Measurements from ENCODE around the gene SLC37A2.

Gene SLC37A2

DNA sequence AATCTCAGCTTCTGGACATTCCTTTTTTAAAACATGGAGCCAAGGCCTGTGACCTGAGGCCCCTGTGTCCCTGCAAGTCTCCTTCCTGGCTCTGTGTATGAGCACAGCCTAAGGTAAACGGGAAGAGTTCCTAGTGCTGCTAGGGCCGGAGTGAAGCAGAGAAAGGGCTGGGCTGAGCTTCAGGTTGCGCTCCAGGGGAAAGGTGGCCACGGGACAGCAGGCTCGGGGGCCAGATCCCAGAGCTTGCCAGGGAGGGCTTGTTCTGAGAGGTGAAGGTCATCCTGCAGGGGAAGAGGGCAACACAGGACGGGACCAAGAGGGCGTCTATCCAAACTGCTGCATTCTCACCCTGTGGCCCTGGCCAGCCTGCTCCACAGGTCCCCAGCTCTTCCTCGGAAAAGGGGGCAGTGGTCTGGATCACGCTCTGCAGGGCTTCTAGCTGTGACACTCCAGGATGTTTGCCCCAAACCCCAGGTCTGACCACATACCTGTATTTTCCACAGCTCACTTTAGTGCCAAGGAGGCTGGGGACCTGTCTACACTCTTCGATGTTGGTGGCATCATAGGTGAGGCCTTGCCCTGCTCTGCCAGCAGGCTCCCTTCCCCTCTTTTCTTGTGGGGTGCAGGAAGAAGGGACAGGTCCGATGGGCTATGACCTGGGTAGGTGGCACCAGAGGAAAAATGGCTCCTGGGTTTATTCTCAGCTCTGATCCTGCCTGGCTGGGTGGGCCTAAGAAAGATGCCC lies 20.4 kb downstream of the SLC37A2 start:
- Histone ChIP-seq H3K4me3 (ENCODE audit: insufficient read depth in 1 of 2, low read depth in 1 of 2, low read length in 2 of 2) (no peak overlapping the region), H3K4ac (ENCODE audit: low read depth in 1 of 2, low read length in 2 of 2) (peak overlapping the region; percentile 10 to 69), H3K23ac (ENCODE audit: low read length in 2 of 2) (no peak overlapping the region), H2BK5ac (ENCODE audit: low read depth, low read length, poor library complexity, severe bottlenecking) (no peak overlapping the region), H3K4me2 (ENCODE audit: low read length, poor library complexity, severe bottlenecking) (no peak overlapping the region), H3K18ac (ENCODE audit: low read depth in 1 of 2, low read length in 2 of 2) (peak overlapping the region; percentile 87 to 93), H3K36me3 (ENCODE audit: control insufficient read depth in 1 of 2, insufficient read depth in 2 of 2, low read depth in 1 of 2, low read length in 2 of 2) (no peaks in the 10 kb centered on the region), H3K27ac (ENCODE audit: low read length, poor library complexity, severe bottlenecking) (peak overlapping the region; percentile 1), H2BK12ac (ENCODE audit: low read length in 2 of 2) (peak overlapping the region; percentile 47 to 81), H4K91ac (ENCODE audit: low read length) (peak overlapping the region; percentile 83), H2BK120ac (ENCODE audit: low read depth, low read length) (peak overlapping the region; percentile 51), H2BK15ac (ENCODE audit: low read depth, poor library complexity, severe bottlenecking) (no peak overlapping the region), H3K9me3 (ENCODE audit: control insufficient read depth, low read length) (no peaks in the 10 kb centered on the region), H3K27me3 (ENCODE audit: control insufficient read depth in 1 of 2, insufficient read depth in 1 of 2, low read length in 2 of 2) (no peaks in the 10 kb centered on the region), H3K79me1 (replicated peaks; ENCODE audit: low read length, poor library complexity, severe bottlenecking) (no peaks in the 10 kb centered on the region), H2AFZ (ENCODE audit: low read depth, low read length) (peak overlapping the region; percentile 34), H3K14ac (ENCODE audit: low read length in 2 of 2) (peak overlapping the region in 1 of 2 experiments; percentile 70), H2AK5ac (ENCODE audit: low read length, severe bottlenecking) (no peak overlapping the region), H4K8ac (ENCODE audit: low read length) (peak overlapping the region; percentile 88), H3K9ac (ENCODE audit: low read length) (no peak overlapping the region), H3K4me1 (ENCODE audit: control insufficient read depth, insufficient read depth, low read depth, low read length) (peaks cover 22% of the 10 kb centered on the region)
- 78% methylated on average over 11 of the region's 11 CpGs for WGBS
- no peak for DNase-seq

DNA sequence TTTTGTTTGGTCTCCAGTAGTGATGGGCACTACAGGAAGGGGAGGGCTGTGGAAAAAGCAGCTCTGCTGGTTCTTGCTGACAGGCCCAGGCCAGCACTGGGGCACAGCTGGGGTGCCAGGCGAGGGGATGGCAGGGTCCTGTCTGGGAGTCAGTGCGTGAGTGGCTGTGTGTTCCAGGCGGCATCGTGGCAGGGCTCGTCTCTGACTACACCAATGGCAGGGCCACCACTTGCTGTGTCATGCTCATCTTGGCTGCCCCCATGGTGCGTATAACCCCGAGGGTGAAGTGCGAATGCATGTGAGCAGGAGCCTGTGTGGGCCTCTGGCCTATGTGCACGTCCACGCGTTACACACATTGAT lies 20.9 kb downstream of the SLC37A2 start:
- peaks cover 19% of the 10 kb centered on the region for H3K4me1 ChIP-seq (ENCODE audit: control insufficient read depth, insufficient read depth, low read depth, low read length)
- H2BK5ac ChIP-seq (ENCODE audit: low read depth, low read length, poor library complexity, severe bottlenecking) = no peak overlapping the region
- no peak overlapping the region for H3K27ac ChIP-seq (ENCODE audit: low read length, poor library complexity, severe bottlenecking)
- H3K79me1 ChIP-seq (replicated peaks; ENCODE audit: low read length, poor library complexity, severe bottlenecking) = no peaks in the 10 kb centered on the region
- H3K4ac ChIP-seq (ENCODE audit: low read depth in 1 of 2, low read length in 2 of 2) = peak overlapping the region; percentile 40 to 56
- no peaks in the 10 kb centered on the region for H3K9me3 ChIP-seq (ENCODE audit: control insufficient read depth, low read length)
- peak overlapping the region; percentile 14 to 74 for H3K18ac ChIP-seq (ENCODE audit: low read depth in 1 of 2, low read length in 2 of 2)
- H2AFZ ChIP-seq (ENCODE audit: low read depth, low read length) = no peak overlapping the region
- H4K8ac ChIP-seq (ENCODE audit: low read length) = no peak overlapping the region
- H3K4me2 ChIP-seq (ENCODE audit: low read length, poor library complexity, severe bottlenecking) = no peak overlapping the region
- no peak overlapping the region for H3K23ac ChIP-seq (ENCODE audit: low read length in 2 of 2)
- H3K27me3 ChIP-seq (ENCODE audit: control insufficient read depth in 1 of 2, insufficient read depth in 1 of 2, low read length in 2 of 2) = no peaks in the 10 kb centered on the region
- no peaks in the 10 kb centered on the region for H3K36me3 ChIP-seq (ENCODE audit: control insufficient read depth in 1 of 2, insufficient read depth in 2 of 2, low read depth in 1 of 2, low read length in 2 of 2)
- H2AK5ac ChIP-seq (ENCODE audit: low read length, severe bottlenecking) = no peak overlapping the region
- H3K14ac ChIP-seq (ENCODE audit: low read length in 2 of 2) = peak overlapping the region in 1 of 2 experiments; percentile 12
- H4K91ac ChIP-seq (ENCODE audit: low read length) = no peak overlapping the region
- H3K4me3 ChIP-seq (ENCODE audit: insufficient read depth in 1 of 2, low read depth in 1 of 2, low read length in 2 of 2) = no peak overlapping the region
- DNase-seq = no peak
- H2BK120ac ChIP-seq (ENCODE audit: low read depth, low read length) = no peak overlapping the region
- peak overlapping the region; percentile 85 for H2BK15ac ChIP-seq (ENCODE audit: low read depth, poor library complexity, severe bottlenecking)
- H2BK12ac ChIP-seq (ENCODE audit: low read length in 2 of 2) = peak overlapping the region in 1 of 2 experiments; percentile 81
- no peak overlapping the region for H3K9ac ChIP-seq (ENCODE audit: low read length)
- 98% methylated on average over 11 of the region's 11 CpGs for WGBS

DNA sequence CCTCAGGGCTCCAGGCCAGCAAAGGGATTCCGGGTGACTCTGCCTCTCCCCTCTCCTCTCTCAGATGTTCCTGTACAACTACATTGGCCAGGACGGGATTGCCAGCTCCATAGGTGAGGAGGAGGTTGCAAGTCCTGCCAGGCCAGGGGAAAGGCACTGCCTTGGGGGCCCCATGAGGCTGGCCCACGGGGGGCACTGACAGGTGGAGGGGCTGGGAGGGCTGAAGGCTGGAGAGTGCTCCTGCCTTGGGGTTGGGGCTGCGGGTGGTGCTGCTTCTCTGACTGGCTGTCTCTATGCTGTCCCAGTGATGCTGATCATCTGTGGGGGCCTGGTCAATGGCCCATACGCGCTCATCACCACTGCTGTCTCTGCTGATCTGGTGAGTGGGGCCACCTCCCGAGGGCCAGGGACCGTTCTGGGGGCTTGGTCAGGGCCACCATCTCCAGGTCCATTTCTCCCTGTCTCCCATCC lies 21.7 kb downstream of the SLC37A2 start:
- peak overlapping the region in 1 of 2 experiments; percentile 18 for H3K18ac ChIP-seq (ENCODE audit: low read depth in 1 of 2, low read length in 2 of 2)
- no peak overlapping the region for H3K27ac ChIP-seq (ENCODE audit: low read length, poor library complexity, severe bottlenecking)
- no peak overlapping the region for H2BK5ac ChIP-seq (ENCODE audit: low read depth, low read length, poor library complexity, severe bottlenecking)
- H3K4me1 ChIP-seq (ENCODE audit: control insufficient read depth, insufficient read depth, low read depth, low read length) = peaks cover 12% of the 10 kb centered on the region
- no peak overlapping the region for H2AK5ac ChIP-seq (ENCODE audit: low read length, severe bottlenecking)
- H3K36me3 ChIP-seq (ENCODE audit: control insufficient read depth in 1 of 2, insufficient read depth in 2 of 2, low read depth in 1 of 2, low read length in 2 of 2) = no peaks in the 10 kb centered on the region
- no peak overlapping the region for H4K91ac ChIP-seq (ENCODE audit: low read length)
- H3K9me3 ChIP-seq (ENCODE audit: control insufficient read depth, low read length) = no peaks in the 10 kb centered on the region
- H3K14ac ChIP-seq (ENCODE audit: low read length in 2 of 2) = no peak overlapping the region
- H3K4me2 ChIP-seq (ENCODE audit: low read length, poor library complexity, severe bottlenecking) = no peak overlapping the region
- no peak overlapping the region for H3K23ac ChIP-seq (ENCODE audit: low read length in 2 of 2)
- peak overlapping the region in 1 of 2 experiments; percentile 50 for H2BK12ac ChIP-seq (ENCODE audit: low read length in 2 of 2)
- H2AFZ ChIP-seq (ENCODE audit: low read depth, low read length) = no peak overlapping the region
- H4K8ac ChIP-seq (ENCODE audit: low read length) = no peak overlapping the region
- H2BK15ac ChIP-seq (ENCODE audit: low read depth, poor library complexity, severe bottlenecking) = no peak overlapping the region
- WGBS = 87% methylated on average over 7 of the region's 8 CpGs
- H3K4ac ChIP-seq (ENCODE audit: low read depth in 1 of 2, low read length in 2 of 2) = no peak overlapping the region
- H3K27me3 ChIP-seq (ENCODE audit: control insufficient read depth in 1 of 2, insufficient read depth in 1 of 2, low read length in 2 of 2) = no peaks in the 10 kb centered on the region
- no peak overlapping the region for H3K4me3 ChIP-seq (ENCODE audit: insufficient read depth in 1 of 2, low read depth in 1 of 2, low read length in 2 of 2)
- H3K9ac ChIP-seq (ENCODE audit: low read length) = no peak overlapping the region
- no peaks in the 10 kb centered on the region for H3K79me1 ChIP-seq (replicated peaks; ENCODE audit: low read length, poor library complexity, severe bottlenecking)
- no peak overlapping the region for H2BK120ac ChIP-seq (ENCODE audit: low read depth, low read length)
- no peak for DNase-seq

DNA sequence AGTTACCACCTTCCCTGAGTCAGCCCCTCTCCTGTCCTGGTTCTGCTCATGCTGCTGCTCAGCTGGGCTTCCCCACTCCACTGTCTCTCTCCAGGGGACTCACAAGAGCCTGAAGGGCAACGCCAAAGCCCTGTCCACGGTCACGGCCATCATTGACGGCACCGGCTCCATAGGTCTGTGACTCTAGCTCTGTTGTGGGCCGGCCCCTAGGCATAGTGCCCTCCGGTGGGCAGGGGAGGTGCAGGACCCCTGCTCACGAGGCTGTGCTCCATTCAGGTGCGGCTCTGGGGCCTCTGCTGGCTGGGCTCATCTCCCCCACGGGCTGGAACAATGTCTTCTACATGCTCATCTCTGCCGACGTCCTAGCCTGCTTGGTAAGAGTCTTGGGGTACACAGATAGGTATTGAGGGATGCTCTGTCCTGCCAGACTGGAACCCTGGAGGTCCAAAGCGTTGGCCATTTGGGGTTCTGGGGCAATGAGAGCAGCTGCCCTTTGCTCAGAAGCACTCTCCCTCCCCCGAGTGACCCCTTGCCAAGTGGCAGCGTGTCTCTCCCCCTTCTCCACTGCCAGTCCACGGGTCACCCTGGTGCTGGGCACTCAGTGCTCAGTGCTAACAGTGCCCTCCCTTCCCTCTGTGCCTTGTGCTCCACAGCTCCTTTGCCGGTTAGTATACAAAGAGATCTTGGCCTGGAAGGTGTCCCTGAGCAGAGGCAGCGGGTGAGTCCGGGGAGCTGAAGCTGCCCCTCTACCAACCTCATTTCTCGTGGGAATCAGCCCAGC lies 22.4 kb downstream of the SLC37A2 start:
- Histone ChIP-seq H3K14ac (ENCODE audit: low read length in 2 of 2) (peak overlapping the region in 1 of 2 experiments; percentile 13), H3K9ac (ENCODE audit: low read length) (no peak overlapping the region), H3K36me3 (ENCODE audit: control insufficient read depth in 1 of 2, insufficient read depth in 2 of 2, low read depth in 1 of 2, low read length in 2 of 2) (no peaks in the 10 kb centered on the region), H3K23ac (ENCODE audit: low read length in 2 of 2) (no peak overlapping the region), H3K4me1 (ENCODE audit: control insufficient read depth, insufficient read depth, low read depth, low read length) (peaks cover 12% of the 10 kb centered on the region), H3K4ac (ENCODE audit: low read depth in 1 of 2, low read length in 2 of 2) (no peak overlapping the region), H2BK120ac (ENCODE audit: low read depth, low read length) (no peak overlapping the region), H2AK5ac (ENCODE audit: low read length, severe bottlenecking) (no peak overlapping the region), H2BK15ac (ENCODE audit: low read depth, poor library complexity, severe bottlenecking) (no peak overlapping the region), H3K27ac (ENCODE audit: low read length, poor library complexity, severe bottlenecking) (no peak overlapping the region), H3K18ac (ENCODE audit: low read depth in 1 of 2, low read length in 2 of 2) (peak overlapping the region in 1 of 2 experiments; percentile 1), H2BK12ac (ENCODE audit: low read length in 2 of 2) (peak overlapping the region in 1 of 2 experiments; percentile 50), H4K91ac (ENCODE audit: low read length) (peak overlapping the region; percentile 54), H2AFZ (ENCODE audit: low read depth, low read length) (no peak overlapping the region), H3K27me3 (ENCODE audit: control insufficient read depth in 1 of 2, insufficient read depth in 1 of 2, low read length in 2 of 2) (no peaks in the 10 kb centered on the region), H3K4me2 (ENCODE audit: low read length, poor library complexity, severe bottlenecking) (no peak overlapping the region), H3K79me1 (replicated peaks; ENCODE audit: low read length, poor library complexity, severe bottlenecking) (no peaks in the 10 kb centered on the region), H4K8ac (ENCODE audit: low read length) (no peak overlapping the region), H3K9me3 (ENCODE audit: control insufficient read depth, low read length) (no peaks in the 10 kb centered on the region), H3K4me3 (ENCODE audit: insufficient read depth in 1 of 2, low read depth in 1 of 2, low read length in 2 of 2) (no peak overlapping the region), H2BK5ac (ENCODE audit: low read depth, low read length, poor library complexity, severe bottlenecking) (no peak overlapping the region)
- 92% methylated on average over 20 of the region's 20 CpGs for WGBS
- DNase-seq = no peak

Measured in mesenchymal stem cell (in vitro differentiated cells and primary cell).